Mononuclear cell (primary cell): ENCODE data around the gene AOPEP. TPM values are rescaled to one million over a fixed set of nuclear protein-coding genes. Genes with fewer than 3 reads are reported as not detected.

Experiments used
- H3K27me3 ChIP-seq: 2 replicates; pipeline ENCODE4 v1.6.0; 2011; ENCODE audit warnings: low read length, control low read depth; ENCODE audit not compliant: insufficient read depth
- H3K4me1 ChIP-seq: 2 replicates; pipeline ENCODE4 v1.5.1; 2011; ENCODE audit warnings: mild to moderate bottlenecking, low read length, control low read depth; ENCODE audit not compliant: insufficient read depth
- H3K4me3 ChIP-seq: 2 replicates; pipeline ENCODE4 v1.5.1; 2011; ENCODE audit warnings: mild to moderate bottlenecking, low read length, moderate library complexity
- H3K9me3 ChIP-seq: 2 replicates; pipeline ENCODE4 v1.5.1; 2011; ENCODE audit warnings: low read depth, mild to moderate bottlenecking, control low read depth, low read length
- total RNA-seq: library from RNA; depleted of rRNA; stranded (reverse); fragments of >200 nt; gene quantifications from one replicate; pipeline ENCODE4 v1.2.3, GENCODE V29; 2012

The AOPEP gene
- total RNA-seq, 1 donor, result 6.2 TPM

DNA sequence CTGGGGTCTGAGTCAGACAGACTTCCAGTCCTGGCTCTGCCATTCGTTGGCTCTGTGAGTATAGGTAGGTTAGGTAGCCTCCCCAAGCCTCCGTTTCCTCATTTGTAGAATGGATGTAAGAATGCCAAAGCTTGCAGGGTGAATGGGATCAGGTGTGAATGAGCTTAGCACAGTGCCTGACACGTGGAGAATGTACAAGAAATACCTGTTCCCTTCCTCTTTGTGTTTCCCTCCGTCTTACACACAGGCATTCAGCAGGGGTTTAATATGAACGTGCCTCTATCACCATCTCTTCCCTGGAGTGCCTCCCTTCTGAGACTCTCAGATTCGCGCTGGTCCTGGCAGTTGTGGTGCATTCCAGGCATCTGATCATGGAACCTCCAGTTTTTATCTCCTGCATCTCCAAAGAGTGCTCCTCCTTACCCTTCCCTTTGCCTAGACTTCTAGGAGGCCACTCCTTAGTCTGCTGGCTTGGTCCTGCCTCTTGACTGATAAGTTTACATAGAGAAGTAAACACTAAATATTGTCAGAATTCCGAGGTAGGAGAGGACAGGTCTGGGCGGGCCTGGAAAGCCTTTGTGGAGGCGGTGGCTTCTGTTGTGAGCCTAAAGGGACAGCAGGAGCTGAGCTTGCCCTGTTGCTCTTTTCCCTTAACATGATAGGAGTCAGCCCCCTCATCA, 199.4 kb downstream of the AOPEP start:
- peaks cover 4% of the 10 kb centered on the region for H3K4me1 ChIP-seq
- H3K4me3 ChIP-seq, result no peak overlapping the region
- no peaks in the 10 kb centered on the region for H3K27me3 ChIP-seq
- H3K9me3 ChIP-seq, result no peaks in the 10 kb centered on the region

DNA sequence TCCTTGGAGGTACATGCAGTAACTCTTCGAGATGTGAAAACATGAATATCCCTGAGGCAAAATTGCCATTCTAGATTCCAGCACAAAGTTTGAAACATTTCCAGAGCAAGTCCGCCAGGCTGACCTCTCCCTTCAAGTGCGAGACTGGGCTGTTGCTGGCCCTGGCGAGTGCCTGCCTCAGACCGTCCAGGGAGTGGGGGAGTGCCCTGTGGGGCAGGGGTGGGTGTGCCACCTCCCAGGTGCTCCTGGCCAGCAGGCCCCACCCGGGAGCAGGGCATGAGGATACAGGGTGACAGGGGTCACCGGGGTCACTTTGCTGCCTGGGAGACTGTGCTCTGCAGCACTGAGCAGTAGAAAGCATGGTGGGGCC, 199.9 kb downstream of the AOPEP start:
- H3K9me3 ChIP-seq, result no peaks in the 10 kb centered on the region
- no peak overlapping the region for H3K4me3 ChIP-seq
- H3K27me3 ChIP-seq, result no peaks in the 10 kb centered on the region
- H3K4me1 ChIP-seq, result peaks cover 4% of the 10 kb centered on the region

DNA sequence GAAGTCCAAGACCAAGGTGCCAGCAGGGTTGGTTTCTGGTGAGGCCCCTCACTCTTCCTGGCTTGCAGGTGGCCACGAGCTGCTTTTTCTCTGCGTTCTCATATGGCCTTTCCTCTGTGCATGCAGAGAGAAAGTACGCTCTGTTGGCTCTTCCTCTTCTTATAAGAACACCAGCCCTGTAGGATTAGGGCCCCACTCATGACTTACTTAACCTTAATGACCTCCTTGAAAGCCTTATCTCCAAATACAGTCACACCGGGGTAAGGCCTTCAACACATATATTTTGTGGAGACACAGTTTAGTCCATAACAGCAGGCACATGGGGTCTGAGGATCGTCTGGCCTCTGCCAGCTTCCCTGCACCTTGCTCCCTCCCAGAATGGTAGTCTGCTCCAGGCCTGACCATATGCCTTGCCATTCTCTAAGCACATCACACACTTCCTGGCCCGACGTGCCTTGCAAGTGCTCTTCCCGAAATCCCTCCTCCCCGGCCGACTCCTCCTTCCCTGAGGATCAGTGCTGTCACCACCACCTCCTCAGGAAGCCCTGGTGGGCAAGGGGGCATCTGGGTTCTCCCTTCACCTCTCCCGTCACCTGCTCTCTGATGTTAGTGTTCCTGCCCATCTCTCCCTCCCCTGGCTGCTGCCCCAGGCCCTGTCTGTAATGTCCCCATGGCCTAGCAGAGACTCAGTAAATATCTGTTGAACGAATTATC, 200.7 kb downstream of the AOPEP start:
- Histone ChIP-seq H3K4me1 (peaks cover 4% of the 10 kb centered on the region), H3K4me3 (no peak overlapping the region), H3K9me3 (no peaks in the 10 kb centered on the region), H3K27me3 (no peaks in the 10 kb centered on the region)

DNA sequence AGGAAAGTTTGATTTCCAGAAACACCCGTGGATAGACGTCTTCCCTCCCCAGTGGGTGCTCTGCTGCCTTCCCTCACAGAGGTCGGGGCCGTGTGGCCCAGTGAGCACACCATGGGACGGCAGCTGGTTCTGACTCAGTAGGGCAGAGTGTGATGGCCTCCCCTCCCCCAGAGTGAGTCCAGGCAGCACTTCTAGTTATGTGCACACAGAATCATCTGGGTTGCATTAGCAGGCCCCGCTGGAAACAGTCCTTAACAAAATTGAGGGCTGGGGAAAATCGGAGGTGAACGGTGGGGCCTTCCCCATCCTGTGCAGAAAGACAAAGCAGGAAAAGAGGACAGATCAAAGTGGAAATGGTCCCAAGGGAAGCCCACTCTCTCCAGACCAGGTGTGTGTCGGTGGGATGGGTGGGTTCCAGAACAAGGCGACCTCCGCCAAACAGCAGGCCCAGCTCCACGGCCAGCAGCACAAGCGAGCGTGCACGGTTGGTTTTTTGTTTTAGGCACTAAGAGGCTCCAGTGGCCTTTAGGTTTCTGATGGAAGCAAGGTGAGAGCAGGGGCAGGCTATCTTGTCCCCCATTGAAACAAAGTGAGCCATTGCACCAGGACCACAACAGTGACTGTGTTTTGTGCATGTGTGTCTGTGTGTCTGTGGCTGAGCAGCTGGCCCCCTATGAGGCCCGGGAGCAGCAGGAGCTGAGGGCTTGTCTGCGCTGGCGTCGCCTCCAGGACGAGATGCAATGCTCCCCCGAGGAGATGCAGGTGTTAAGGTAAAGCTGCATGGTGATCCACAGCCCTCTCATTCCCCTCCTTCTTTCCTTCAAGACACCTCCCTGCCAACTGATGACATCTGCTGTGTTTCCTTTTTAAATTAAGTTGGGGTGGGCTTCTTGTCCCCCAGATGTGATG, 201.5 kb downstream of the AOPEP start:
- Histone ChIP-seq H3K27me3 (no peaks in the 10 kb centered on the region), H3K4me3 (no peak overlapping the region), H3K9me3 (no peaks in the 10 kb centered on the region), H3K4me1 (no peaks in the 10 kb centered on the region)

DNA sequence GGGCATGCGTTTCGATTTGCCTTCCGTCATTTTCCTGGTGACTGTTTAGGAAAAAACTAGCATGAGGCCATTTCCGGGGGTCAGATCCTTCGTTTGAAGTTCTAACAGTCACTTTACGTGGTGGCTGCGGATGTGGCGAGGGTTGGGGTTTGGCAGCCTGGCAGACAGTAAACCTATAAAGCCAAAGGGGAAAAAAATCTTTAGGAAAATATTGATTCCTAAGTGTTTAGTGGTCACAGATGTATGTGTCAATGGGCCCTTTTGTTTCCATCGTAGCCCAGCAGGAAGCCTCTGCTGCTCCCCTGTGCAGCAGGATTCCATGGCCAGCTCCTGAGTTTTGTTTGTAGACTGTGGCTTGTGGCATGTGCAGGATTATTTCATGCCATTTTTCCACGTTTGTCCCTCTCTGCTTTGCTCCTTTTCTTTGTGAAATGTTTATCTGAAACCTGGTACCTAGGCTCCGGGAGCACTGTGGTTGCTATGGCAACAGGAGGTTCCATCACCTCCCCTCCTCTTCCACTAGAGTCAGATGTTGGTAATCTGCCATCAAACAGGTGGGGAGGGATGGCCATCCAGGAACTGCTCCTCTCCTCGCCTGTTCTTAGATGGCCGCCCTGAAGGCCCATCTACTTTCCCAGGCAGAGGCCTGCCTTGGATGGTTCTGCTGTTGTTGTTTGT, 202.3 kb downstream of the AOPEP start:
- no peaks in the 10 kb centered on the region for H3K9me3 ChIP-seq
- no peaks in the 10 kb centered on the region for H3K4me1 ChIP-seq
- no peak overlapping the region for H3K4me3 ChIP-seq
- no peaks in the 10 kb centered on the region for H3K27me3 ChIP-seq

DNA sequence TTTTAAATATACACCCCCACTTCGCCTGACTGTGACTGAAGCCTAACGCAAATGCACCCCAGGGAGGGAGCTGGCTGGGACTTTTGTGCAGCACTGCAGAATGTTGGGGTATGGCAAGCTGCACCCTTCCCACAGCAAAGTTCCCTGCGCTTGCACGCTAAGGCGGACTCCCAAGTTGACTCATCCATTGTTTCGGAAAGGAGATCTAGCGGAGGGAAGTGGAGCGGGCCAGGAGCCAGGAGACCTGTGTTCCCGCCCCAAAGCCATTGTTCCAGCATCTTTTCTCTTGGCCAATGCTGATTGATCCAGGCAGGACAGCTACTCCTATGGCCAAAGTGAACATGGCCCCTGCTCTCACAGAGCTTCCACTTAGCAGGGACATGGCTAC, 202.9 kb downstream of the AOPEP start:
- no peaks in the 10 kb centered on the region for H3K9me3 ChIP-seq
- no peak overlapping the region for H3K4me3 ChIP-seq
- H3K27me3 ChIP-seq, result no peaks in the 10 kb centered on the region
- H3K4me1 ChIP-seq, result no peaks in the 10 kb centered on the region

DNA sequence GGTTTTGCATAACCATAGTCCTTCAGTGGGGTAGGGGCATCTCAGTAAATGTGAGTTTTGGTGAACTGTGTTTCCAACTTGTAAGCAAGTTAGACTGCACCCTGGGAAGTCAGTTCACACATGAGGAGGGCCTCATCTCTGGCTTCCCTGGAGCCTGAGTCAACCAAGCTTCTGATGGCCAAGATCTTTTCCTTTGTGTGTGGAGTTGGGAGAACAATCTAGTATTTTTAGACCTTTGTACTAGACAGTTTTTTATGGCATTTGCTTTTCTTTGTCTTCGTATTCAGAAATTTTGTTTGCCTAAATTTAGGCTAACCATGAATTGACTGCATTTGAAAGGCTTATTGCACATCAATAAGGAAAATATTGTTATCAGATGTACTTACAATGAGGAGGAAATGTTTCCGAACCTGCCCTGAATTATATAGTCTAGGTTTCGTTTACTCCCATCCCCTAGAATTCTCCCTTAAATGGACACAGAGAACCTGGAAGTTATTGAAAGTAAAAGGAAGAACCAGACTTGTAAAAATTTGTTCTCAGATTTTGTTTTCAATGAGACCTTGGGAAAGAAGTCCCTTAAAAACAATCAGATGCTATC, 204.6 kb downstream of the AOPEP start:
- no peaks in the 10 kb centered on the region for H3K27me3 ChIP-seq
- H3K4me3 ChIP-seq, result no peak overlapping the region
- H3K9me3 ChIP-seq, result no peaks in the 10 kb centered on the region
- no peaks in the 10 kb centered on the region for H3K4me1 ChIP-seq

DNA sequence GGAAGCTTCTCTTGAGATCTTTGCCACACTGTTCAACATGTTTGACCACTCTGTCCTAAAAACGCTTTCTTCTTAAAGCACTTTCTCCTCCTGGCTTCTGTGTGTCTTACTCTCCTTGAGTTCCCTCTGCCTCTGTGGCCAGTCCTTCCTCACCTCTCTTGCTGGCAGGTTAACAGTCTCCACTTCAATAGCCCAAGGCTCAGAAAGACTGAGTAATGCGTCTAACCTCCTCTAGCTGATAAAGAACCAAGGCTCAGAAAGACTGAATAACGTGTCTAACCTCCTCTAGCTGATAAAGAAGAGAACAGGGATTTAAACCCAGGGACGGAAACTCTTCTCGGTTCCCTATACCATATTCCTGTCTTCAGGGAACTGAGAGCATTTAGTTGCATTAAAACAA, 205.2 kb downstream of the AOPEP start:
- Histone ChIP-seq H3K4me3 (no peak overlapping the region), H3K4me1 (no peaks in the 10 kb centered on the region), H3K27me3 (no peaks in the 10 kb centered on the region), H3K9me3 (no peaks in the 10 kb centered on the region)

DNA sequence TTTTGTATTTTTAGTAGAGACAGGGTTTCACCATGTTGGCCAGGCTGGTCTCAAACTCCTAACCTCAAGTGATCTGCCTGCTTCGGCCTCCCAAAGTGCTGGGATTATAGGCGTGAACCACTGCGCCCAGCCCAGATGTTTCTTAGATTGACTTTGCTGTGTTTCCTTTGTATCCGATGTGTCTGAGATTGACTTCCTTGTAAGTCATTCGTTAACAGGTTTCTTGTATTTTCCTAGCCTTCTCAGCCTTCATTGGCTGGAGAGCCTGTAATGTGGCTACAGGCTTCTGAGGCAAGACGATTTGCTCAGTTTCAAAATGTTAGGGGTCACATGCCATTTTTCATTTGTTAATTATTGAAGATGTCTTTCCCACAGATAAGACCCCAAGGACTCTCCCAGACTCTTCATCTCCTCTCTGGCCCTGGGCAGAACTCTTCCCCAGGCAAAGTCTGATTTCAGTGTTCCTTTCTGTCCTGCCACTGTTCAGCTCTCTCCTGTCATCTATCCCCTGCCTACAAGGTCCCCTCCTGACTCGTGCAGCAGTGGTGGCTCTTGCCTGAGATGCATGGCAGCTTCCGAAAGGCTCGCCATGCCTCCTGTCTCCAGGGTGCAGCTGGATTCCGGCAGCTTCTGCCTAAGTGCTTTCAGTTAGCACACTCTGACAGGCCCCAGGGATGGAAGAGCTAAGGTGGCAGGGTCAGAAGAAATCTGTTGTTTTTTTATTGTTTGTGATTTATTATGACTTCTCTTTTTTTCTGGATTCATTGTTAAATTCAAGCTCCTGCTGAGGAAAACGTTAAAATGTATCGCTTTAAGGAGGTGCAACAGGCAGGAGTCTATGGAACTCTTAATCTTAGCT, 206.4 kb downstream of the AOPEP start:
- Histone ChIP-seq H3K4me3 (no peak overlapping the region), H3K27me3 (no peaks in the 10 kb centered on the region), H3K4me1 (no peaks in the 10 kb centered on the region), H3K9me3 (no peaks in the 10 kb centered on the region)

DNA sequence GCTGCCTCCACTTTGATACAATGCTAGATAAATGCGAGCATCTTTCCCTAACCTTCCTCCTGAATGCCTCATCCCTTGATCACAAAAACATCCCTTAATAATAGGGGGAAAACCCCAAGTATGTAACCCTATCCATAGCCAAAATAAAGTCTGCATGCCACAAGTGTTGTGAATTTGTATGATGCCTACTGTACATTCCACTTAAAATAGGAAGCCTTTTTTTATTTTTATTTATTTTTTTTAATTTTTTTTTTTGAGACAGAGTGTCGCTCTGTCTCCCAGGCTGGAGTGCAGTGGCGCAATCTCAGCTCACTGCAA, 207.0 kb downstream of the AOPEP start:
- Histone ChIP-seq H3K4me3 (no peak overlapping the region), H3K9me3 (no peaks in the 10 kb centered on the region), H3K4me1 (no peaks in the 10 kb centered on the region), H3K27me3 (no peaks in the 10 kb centered on the region)

DNA sequence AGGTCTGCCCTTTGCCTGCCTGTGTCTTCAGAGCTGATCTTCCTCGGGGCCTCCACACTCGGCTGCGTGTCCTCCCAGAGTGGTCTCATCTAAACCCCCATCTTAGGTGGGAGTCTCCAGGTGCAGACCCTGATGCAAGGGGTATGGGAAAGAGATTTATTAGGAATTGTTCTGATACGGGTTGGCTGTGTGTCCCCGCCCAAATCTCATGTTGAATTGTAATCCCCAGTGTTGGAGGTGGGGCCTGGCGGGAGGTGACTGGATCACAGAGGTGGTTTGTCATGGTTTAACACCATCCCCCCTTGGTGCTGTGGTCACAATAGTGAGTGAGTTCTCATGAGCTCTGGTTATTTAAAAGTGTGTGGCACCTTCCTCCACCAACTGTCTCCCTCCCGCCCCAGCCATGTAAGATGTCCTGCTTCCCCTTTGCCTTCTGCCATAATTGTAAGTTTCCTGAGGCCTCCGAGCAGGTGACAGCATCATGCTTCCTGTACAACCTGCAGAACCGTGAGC, 208.4 kb downstream of the AOPEP start:
- no peaks in the 10 kb centered on the region for H3K4me1 ChIP-seq
- no peaks in the 10 kb centered on the region for H3K27me3 ChIP-seq
- no peaks in the 10 kb centered on the region for H3K9me3 ChIP-seq
- H3K4me3 ChIP-seq, result no peak overlapping the region

DNA sequence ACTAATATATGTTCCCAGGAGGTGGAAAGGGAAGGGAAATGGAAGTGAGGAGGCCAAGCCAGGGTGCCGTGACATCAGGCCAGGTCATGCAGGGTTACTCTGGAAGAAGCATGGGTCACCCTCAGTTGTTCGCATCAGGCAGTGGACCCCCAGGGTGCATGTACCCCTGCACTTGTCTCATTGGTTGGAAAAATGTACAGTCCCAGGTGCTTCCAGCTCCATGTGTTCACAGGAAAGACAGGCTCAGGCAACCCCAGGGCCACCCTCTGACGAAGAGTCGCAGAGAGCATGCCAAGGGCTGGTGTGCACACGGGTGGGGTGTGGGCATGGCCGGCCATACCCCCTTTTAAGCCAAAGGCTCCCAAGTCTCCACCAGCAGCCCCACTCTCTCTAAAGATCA, 208.9 kb downstream of the AOPEP start:
- Histone ChIP-seq H3K4me3 (no peak overlapping the region), H3K27me3 (no peaks in the 10 kb centered on the region), H3K9me3 (no peaks in the 10 kb centered on the region), H3K4me1 (no peaks in the 10 kb centered on the region)

DNA sequence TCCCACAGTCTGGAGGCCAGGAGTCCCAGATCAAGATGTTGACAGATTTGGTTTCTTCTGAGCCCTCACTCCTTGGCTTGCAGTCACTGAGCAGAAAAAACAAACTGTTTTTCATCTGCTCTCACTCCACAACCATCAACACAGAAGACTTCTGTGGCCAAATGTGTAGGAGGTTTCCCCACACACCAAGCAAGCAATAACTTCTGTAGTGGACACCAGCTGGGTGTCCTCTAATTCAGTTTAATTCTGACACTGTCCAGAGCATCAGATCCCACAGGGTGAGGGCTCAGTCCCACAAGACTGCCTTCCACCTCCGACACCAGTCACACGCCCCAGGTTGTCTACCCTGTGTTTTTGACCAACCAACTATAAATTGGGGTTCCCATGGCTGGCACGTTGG, 209.9 kb downstream of the AOPEP start:
- H3K27me3 ChIP-seq, result no peaks in the 10 kb centered on the region
- H3K4me3 ChIP-seq, result no peak overlapping the region
- no peaks in the 10 kb centered on the region for H3K4me1 ChIP-seq
- no peaks in the 10 kb centered on the region for H3K9me3 ChIP-seq
